WTC11 (cell line): ENCODE data around the gene TCEANC2. TPM values are rescaled to one million over a fixed set of nuclear protein-coding genes. Genes with fewer than 3 reads are reported as not detected.
"Not testable (repeated sequence)": the region's sequence is repeated elsewhere in the genome, so short reads cannot be mapped to it uniquely, and the experiment has no call there.

Experiments
- ATAC-seq: fragments of 200-7000 bp; cut with Tn5 transposase; 2 replicates; pipeline ENCODE4 v1.10.0; 2021; ENCODE audit warnings: mild to moderate bottlenecking, moderate library complexity
- CTCF ChIA-PET: fragments of 300-600 bp; sonication (Branson Sonifier 250); formaldehyde crosslinking; loops from one replicate; lab custom pipeline; 2021; ENCODE audit warnings: antibody characterized with exemption; lab: Charles Lee
- POLR2A ChIA-PET: fragments of 350-600 bp; sonication (Branson Sonifier 250); formaldehyde crosslinking; loops from one replicate; lab custom pipeline; 2021; ENCODE audit warnings: antibody characterized with exemption; lab: Charles Lee
- DNase-seq: peaks from one replicate; pipeline ENCODE4 v3.0.0; 2021; ENCODE audit warnings: low spot score
- H3K27ac Mint-ChIP-seq: 2 replicates; pipeline ENCODE4 v1.8.0; 2021; ENCODE audit warnings: mixed read lengths
- H3K27me3 Mint-ChIP-seq: 2 replicates; pipeline ENCODE4 v1.8.0; 2021; ENCODE audit warnings: low read depth, mild to moderate bottlenecking, moderate library complexity, mixed read lengths
- H3K36me3 Mint-ChIP-seq: 2 replicates; pipeline ENCODE4 v1.8.0; 2021; ENCODE audit warnings: mixed read lengths
- H3K4me1 Mint-ChIP-seq: 2 replicates; pipeline ENCODE4 v1.8.0; 2022; ENCODE audit warnings: mixed read lengths
- H3K4me3 Mint-ChIP-seq: 2 replicates; pipeline ENCODE4 v1.8.0; 2021; ENCODE audit warnings: mild to moderate bottlenecking, moderate library complexity, mixed read lengths
- H3K9me3 Mint-ChIP-seq: 2 replicates; pipeline ENCODE4 v1.8.0; 2021; ENCODE audit warnings: mixed read lengths
- ESRRA ChIP-seq: sonication (generic); formaldehyde crosslinking; IDR thresholded peaks from 2 replicates; pipeline ENCODE4 v1.8.1; 2022; ENCODE audit warnings: mild to moderate bottlenecking, missing genetic modification reagents, borderline replicate concordance
- GRHL2 ChIP-seq: fragments of 250-450 bp; sonication (Bioruptor Pico); IDR thresholded peaks from 2 replicates; pipeline ENCODE4 v1.8.0; 2022; ENCODE audit warnings: mild to moderate bottlenecking, moderate library complexity; ENCODE audit not compliant: insufficient replicate concordance, severe bottlenecking
- IRF2 ChIP-seq: sonication (generic); formaldehyde crosslinking; IDR thresholded peaks from 2 replicates; pipeline ENCODE4 v1.8.0; 2022; ENCODE audit warnings: low read depth, missing genetic modification reagents, borderline replicate concordance
- JAZF1 ChIP-seq: fragments of 250-450 bp; sonication (Bioruptor Pico); IDR thresholded peaks from 2 replicates; pipeline ENCODE4 v1.9.0; 2021; ENCODE audit warnings: moderate library complexity, mild to moderate bottlenecking, inconsistent platforms
- JUN ChIP-seq: sonication (generic); formaldehyde crosslinking; IDR thresholded peaks from 2 replicates; pipeline ENCODE4 v1.8.0; 2023; ENCODE audit warnings: mild to moderate bottlenecking, missing genetic modification reagents
- NFE2L1 ChIP-seq: sonication (generic); formaldehyde crosslinking; IDR thresholded peaks from 2 replicates; pipeline ENCODE4 v1.8.1; 2023; ENCODE audit warnings: missing genetic modification reagents
- RELA ChIP-seq: sonication (generic); formaldehyde crosslinking; IDR thresholded peaks from 2 replicates; pipeline ENCODE4 v1.8.1; 2022; ENCODE audit warnings: missing genetic modification reagents, mild to moderate bottlenecking, borderline replicate concordance
- SMAD4 ChIP-seq: sonication (generic); formaldehyde crosslinking; IDR thresholded peaks from 2 replicates; pipeline ENCODE4 v1.8.0; 2022; ENCODE audit warnings: mild to moderate bottlenecking, missing genetic modification reagents
- SP1 ChIP-seq: sonication (generic); formaldehyde crosslinking; conservative IDR thresholded peaks from 2 replicates; pipeline ENCODE4 v1.8.1; 2022; ENCODE audit warnings: missing genetic modification reagents
- TEAD4 ChIP-seq: sonication (generic); formaldehyde crosslinking; IDR thresholded peaks from 2 replicates; pipeline ENCODE4 v1.8.0; 2022; ENCODE audit warnings: mild to moderate bottlenecking, missing genetic modification reagents
- ZNF219 ChIP-seq: sonication (generic); formaldehyde crosslinking; IDR thresholded peaks from 2 replicates; pipeline ENCODE4 v1.8.0; 2023; ENCODE audit warnings: missing genetic modification reagents, mild to moderate bottlenecking, borderline replicate concordance
- ZNF232 ChIP-seq: sonication (generic); formaldehyde crosslinking; IDR thresholded peaks from 2 replicates; pipeline ENCODE4 v1.8.0; 2022; ENCODE audit warnings: mild to moderate bottlenecking, missing genetic modification reagents
- ZNF423 ChIP-seq: fragments of 250-450 bp; sonication (Bioruptor Pico); IDR thresholded peaks from 2 replicates; pipeline ENCODE4 v2.1.2; 2022; ENCODE audit warnings: mild to moderate bottlenecking, moderate library complexity
- total RNA-seq: library from RNA; stranded (reverse); gene quantifications from 3 replicates; pipeline ENCODE4 v1.2.3, GENCODE V29; 2021
- TF ChIP-seq, protein P1 (sequence below): fragments of 250-450 bp; sonication (Bioruptor Pico); IDR thresholded peaks from 2 replicates; pipeline ENCODE4 v2.1.2; 2022; ENCODE audit warnings: mild to moderate bottlenecking, moderate library complexity
- TF ChIP-seq, protein P2 (sequence below): sonication (generic); formaldehyde crosslinking; IDR thresholded peaks from 2 replicates; pipeline ENCODE4 v1.8.1; 2022; ENCODE audit warnings: mild to moderate bottlenecking, missing genetic modification reagents, moderate library complexity, borderline replicate concordance
- TF ChIP-seq, protein P3 (sequence below): sonication (generic); formaldehyde crosslinking; conservative IDR thresholded peaks from 2 replicates; pipeline ENCODE4 v1.8.1; 2023; ENCODE audit warnings: mild to moderate bottlenecking, low read depth, missing genetic modification reagents, moderate library complexity
- TF ChIP-seq, protein P4 (sequence below): sonication (generic); formaldehyde crosslinking; IDR thresholded peaks from 2 replicates; pipeline ENCODE4 v1.8.1; 2023; ENCODE audit warnings: mild to moderate bottlenecking, missing genetic modification reagents, moderate library complexity
- TF ChIP-seq, protein P5 (sequence below): fragments of 250-450 bp; sonication (Bioruptor Pico); IDR thresholded peaks from 2 replicates; pipeline ENCODE4 v1.9.0; 2021; ENCODE audit warnings: mild to moderate bottlenecking, borderline replicate concordance

TCEANC2 gene
- total RNA-seq, 1 experiment from 2014 or later, result 6.3 TPM

DNA sequence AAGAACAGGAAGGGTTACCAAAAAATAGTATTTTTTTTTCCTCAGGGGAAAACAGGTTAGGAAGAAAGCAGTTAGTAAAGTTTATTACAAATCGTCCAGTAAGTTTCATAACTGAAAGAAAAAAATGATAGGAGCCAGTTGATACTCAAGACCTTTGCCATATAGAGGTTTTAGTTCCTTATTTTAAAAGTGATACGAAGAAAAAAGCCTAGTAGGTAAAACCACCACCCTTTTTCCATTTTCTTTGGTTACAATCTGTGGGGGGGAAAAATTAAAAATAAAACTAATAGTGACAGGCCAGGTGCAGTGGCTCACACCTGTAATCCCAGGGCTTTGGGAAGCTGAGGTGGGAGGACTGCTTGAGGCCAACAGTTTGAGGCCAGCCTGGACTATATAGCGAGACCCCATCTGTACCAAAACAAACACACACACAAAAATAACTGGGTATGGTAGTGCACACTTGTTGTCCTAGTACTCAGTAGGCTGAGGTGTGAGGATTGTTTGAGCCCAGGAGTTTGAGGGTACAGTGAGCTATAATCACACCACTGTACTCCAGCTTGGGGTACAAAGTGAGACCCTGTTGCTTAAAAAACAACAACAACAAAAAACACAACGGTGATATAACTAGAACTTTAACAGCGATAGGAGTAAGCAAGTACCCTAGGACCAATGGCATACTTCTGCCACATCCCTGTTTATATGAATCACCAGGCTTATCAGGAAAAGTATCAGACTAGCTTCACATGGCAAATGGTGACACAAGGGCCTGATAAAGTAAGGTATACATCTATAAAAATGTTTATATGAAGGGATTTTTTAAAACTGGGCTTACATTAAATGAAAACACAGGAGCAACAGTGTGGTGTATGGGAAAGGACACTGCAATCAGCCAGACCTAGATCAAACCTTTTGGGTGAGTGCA is 5.8 kb upstream of the TCEANC2 start:
- TF ChIP-seq ZNF423 (CRISPR knock-in tag) (no peak), SMAD4 (CRISPR knock-in tag) (no peak), ZNF219 (CRISPR knock-in tag) (no peak), GRHL2 (CRISPR knock-in tag) (no peak), ZNF232 (CRISPR knock-in tag) (no peak), IRF2 (CRISPR knock-in tag) (no peak), SP1 (CRISPR knock-in tag) (no peak), RELA (no peak), ESRRA (CRISPR knock-in tag) (no peak), JAZF1 (CRISPR knock-in tag) (no peak), TEAD4 (no peak), NFE2L1 (no peak), JUN (CRISPR knock-in tag) (no peak)
- TF ChIP-seq, protein P1, sequence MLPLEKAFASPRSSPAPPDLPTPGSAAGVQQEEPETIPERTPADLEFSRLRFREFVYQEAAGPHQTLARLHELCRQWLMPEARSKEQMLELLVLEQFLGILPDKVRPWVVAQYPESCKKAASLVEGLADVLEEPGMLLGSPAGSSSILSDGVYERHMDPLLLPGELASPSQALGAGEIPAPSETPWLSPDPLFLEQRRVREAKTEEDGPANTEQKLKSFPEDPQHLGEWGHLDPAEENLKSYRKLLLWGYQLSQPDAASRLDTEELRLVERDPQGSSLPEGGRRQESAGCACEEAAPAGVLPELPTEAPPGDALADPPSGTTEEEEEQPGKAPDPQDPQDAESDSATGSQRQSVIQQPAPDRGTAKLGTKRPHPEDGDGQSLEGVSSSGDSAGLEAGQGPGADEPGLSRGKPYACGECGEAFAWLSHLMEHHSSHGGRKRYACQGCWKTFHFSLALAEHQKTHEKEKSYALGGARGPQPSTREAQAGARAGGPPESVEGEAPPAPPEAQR (CRISPR knock-in tag), result no peak
- TF ChIP-seq, protein P2, sequence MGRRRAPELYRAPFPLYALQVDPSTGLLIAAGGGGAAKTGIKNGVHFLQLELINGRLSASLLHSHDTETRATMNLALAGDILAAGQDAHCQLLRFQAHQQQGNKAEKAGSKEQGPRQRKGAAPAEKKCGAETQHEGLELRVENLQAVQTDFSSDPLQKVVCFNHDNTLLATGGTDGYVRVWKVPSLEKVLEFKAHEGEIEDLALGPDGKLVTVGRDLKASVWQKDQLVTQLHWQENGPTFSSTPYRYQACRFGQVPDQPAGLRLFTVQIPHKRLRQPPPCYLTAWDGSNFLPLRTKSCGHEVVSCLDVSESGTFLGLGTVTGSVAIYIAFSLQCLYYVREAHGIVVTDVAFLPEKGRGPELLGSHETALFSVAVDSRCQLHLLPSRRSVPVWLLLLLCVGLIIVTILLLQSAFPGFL, result no peak
- TF ChIP-seq, protein P3, sequence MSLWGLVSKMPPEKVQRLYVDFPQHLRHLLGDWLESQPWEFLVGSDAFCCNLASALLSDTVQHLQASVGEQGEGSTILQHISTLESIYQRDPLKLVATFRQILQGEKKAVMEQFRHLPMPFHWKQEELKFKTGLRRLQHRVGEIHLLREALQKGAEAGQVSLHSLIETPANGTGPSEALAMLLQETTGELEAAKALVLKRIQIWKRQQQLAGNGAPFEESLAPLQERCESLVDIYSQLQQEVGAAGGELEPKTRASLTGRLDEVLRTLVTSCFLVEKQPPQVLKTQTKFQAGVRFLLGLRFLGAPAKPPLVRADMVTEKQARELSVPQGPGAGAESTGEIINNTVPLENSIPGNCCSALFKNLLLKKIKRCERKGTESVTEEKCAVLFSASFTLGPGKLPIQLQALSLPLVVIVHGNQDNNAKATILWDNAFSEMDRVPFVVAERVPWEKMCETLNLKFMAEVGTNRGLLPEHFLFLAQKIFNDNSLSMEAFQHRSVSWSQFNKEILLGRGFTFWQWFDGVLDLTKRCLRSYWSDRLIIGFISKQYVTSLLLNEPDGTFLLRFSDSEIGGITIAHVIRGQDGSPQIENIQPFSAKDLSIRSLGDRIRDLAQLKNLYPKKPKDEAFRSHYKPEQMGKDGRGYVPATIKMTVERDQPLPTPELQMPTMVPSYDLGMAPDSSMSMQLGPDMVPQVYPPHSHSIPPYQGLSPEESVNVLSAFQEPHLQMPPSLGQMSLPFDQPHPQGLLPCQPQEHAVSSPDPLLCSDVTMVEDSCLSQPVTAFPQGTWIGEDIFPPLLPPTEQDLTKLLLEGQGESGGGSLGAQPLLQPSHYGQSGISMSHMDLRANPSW, result no peak
- TF ChIP-seq, protein P4, sequence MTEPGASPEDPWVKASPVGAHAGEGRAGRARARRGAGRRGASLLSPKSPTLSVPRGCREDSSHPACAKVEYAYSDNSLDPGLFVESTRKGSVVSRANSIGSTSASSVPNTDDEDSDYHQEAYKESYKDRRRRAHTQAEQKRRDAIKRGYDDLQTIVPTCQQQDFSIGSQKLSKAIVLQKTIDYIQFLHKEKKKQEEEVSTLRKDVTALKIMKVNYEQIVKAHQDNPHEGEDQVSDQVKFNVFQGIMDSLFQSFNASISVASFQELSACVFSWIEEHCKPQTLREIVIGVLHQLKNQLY (CRISPR knock-in tag), result no peak
- TF ChIP-seq, protein P5, sequence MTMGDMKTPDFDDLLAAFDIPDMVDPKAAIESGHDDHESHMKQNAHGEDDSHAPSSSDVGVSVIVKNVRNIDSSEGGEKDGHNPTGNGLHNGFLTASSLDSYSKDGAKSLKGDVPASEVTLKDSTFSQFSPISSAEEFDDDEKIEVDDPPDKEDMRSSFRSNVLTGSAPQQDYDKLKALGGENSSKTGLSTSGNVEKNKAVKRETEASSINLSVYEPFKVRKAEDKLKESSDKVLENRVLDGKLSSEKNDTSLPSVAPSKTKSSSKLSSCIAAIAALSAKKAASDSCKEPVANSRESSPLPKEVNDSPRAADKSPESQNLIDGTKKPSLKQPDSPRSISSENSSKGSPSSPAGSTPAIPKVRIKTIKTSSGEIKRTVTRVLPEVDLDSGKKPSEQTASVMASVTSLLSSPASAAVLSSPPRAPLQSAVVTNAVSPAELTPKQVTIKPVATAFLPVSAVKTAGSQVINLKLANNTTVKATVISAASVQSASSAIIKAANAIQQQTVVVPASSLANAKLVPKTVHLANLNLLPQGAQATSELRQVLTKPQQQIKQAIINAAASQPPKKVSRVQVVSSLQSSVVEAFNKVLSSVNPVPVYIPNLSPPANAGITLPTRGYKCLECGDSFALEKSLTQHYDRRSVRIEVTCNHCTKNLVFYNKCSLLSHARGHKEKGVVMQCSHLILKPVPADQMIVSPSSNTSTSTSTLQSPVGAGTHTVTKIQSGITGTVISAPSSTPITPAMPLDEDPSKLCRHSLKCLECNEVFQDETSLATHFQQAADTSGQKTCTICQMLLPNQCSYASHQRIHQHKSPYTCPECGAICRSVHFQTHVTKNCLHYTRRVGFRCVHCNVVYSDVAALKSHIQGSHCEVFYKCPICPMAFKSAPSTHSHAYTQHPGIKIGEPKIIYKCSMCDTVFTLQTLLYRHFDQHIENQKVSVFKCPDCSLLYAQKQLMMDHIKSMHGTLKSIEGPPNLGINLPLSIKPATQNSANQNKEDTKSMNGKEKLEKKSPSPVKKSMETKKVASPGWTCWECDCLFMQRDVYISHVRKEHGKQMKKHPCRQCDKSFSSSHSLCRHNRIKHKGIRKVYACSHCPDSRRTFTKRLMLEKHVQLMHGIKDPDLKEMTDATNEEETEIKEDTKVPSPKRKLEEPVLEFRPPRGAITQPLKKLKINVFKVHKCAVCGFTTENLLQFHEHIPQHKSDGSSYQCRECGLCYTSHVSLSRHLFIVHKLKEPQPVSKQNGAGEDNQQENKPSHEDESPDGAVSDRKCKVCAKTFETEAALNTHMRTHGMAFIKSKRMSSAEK (CRISPR knock-in tag), result no peak
- TF ChIP-seq, all 79 proteins: peak for 0
- POLR2A ChIA-PET, result interaction anchor here (0.6 kb wide), 1 partner anchor 616 kb away, joined by 4 read pairs; no protein-coding TSS in a partner anchor
- H3K4me3 Mint-ChIP-seq, result no peak overlapping the region
- H3K4me1 Mint-ChIP-seq, result peaks cover 3% of the 10 kb centered on the region
- peaks cover 7% of the 10 kb centered on the region for H3K36me3 Mint-ChIP-seq
- CTCF ChIA-PET, result interaction anchor here (1.0 to 2.0 kb wide), 2 partner anchors 34 to 56 kb away, joined by 3 to 9 read pairs; no protein-coding TSS in a partner anchor
- no peaks in the 10 kb centered on the region for H3K27me3 Mint-ChIP-seq
- ATAC-seq (no peak), DNase-seq (no peak)
- H3K27ac Mint-ChIP-seq, result no peak overlapping the region; the same call in 1 of the 2 replicates
- H3K9me3 Mint-ChIP-seq, result no peaks in the 10 kb centered on the region

DNA sequence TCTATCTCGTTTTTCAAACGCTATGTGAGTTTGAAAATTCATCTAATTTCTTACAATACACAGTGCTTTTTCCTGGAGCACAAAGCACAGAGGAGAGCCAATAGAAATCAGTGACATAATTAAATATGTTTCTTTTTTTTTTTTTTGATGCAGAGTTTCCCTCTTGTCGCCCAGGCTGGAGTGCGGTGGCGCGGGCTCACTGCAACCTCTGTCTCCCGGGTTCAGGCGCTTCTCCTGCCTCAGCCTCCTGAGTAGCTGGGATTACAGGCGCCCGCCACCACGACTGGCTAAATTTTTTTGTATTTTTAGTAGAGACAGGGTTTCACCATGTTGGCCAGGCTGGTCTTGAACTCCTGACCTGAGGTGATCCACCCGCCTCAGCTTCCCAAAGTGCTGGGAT is 3.0 kb upstream of the TCEANC2 start:
- H3K9me3 Mint-ChIP-seq, H3K36me3 Mint-ChIP-seq, H3K4me3 Mint-ChIP-seq, DNase-seq, ATAC-seq, H3K27ac Mint-ChIP-seq, H3K27me3 Mint-ChIP-seq: not testable (repeated sequence)
- POLR2A ChIA-PET, result interaction anchor here (0.7 kb wide), 1 partner anchor 20 kb away, joined by 3 read pairs; no protein-coding TSS in a partner anchor
- CTCF ChIA-PET, result interaction anchor here (1.8 kb wide), 1 partner anchor 59 kb away, joined by 10 read pairs; no protein-coding TSS in a partner anchor
- peaks cover 12% of the 10 kb centered on the region for H3K4me1 Mint-ChIP-seq
